Calu3 (cell line): Measurements from ENCODE around the gene HMBS. TPM values are rescaled to one million over a fixed set of nuclear protein-coding genes. Genes with fewer than 3 reads are reported as not detected.
A peak's percentile ranks its signal among the peaks of the same experiment; 100 is the strongest.
"Not testable (repeated sequence)": the region's sequence is repeated elsewhere in the genome, so short reads cannot be mapped to it uniquely, and the experiment has no call there.

Experiments used
- Bru-seq: library from RNA; stranded (reverse); fragments of 400-500 nt; gene quantifications from one replicate; lab custom pipeline; 2021; lab: Mats Ljungman, UMichigan
- BruChase-seq, 2 experiments: library from RNA; stranded (reverse); fragments of 400-500 nt; gene quantifications; one replicate each; lab custom pipeline; 2021; lab: Mats Ljungman, UMichigan
- BruUV-seq: library from RNA; stranded (reverse); fragments of 400-500 nt; replicated peaks from 2 replicates; lab custom pipeline; 2021; lab: Mats Ljungman, UMichigan
- CTCF ChIA-PET: fragments of 300-600 bp; sonication (Branson Sonifier 250); formaldehyde crosslinking; loops from one replicate; lab custom pipeline; 2022; ENCODE audit warnings: antibody characterized with exemption; lab: Charles Lee
- DNase-seq: peaks from one replicate; pipeline ENCODE4 v3.0.0; 2022
- H3K27ac Mint-ChIP-seq: one replicate; pipeline ENCODE4 v1.8.0; 2022; ENCODE audit warnings: mixed read lengths; ENCODE audit not compliant: unreplicated experiment
- H3K27me3 Mint-ChIP-seq: one replicate; pipeline ENCODE4 v1.8.0; 2022; ENCODE audit warnings: mixed read lengths; ENCODE audit not compliant: unreplicated experiment
- H3K36me3 Mint-ChIP-seq: one replicate; pipeline ENCODE4 v1.8.0; 2022; ENCODE audit warnings: mild to moderate bottlenecking, moderate library complexity, mixed read lengths; ENCODE audit not compliant: insufficient read depth, unreplicated experiment
- H3K4me1 Mint-ChIP-seq: one replicate; pipeline ENCODE4 v1.8.0; 2022; ENCODE audit warnings: mild to moderate bottlenecking, low read depth, mixed read lengths; ENCODE audit not compliant: unreplicated experiment
- H3K4me3 Mint-ChIP-seq: one replicate; pipeline ENCODE4 v1.8.0; 2022; ENCODE audit warnings: mild to moderate bottlenecking, low read depth, moderate library complexity, mixed read lengths; ENCODE audit not compliant: unreplicated experiment
- H3K9me3 Mint-ChIP-seq: one replicate; pipeline ENCODE4 v1.8.0; 2022; ENCODE audit warnings: low read depth, mixed read lengths; ENCODE audit not compliant: unreplicated experiment
- intact Hi-C: fragments of 100-400 bp; cut with micrococcal nuclease; formaldehyde crosslinking; loops from one replicate; pipeline ENCODE4 v1.10.0; 2022; ENCODE audit not compliant: unreplicated experiment
- long read RNA-seq: library from polyadenylated mRNA; stranded (forward); transcript quantifications from one replicate; pipeline ENCODE4 v2.0.0, GENCODE V29; 2022
- total RNA-seq: library from RNA; stranded (reverse); gene quantifications from 2 replicates; pipeline ENCODE4 v1.2.3, GENCODE V29; 2022
- TF ChIP-seq, protein P1 (sequence below): fragments of 200-600 bp; IDR thresholded peaks from one replicate; pipeline ENCODE4 v1.8.0; 2022; ENCODE audit warnings: antibody characterized with exemption; ENCODE audit not compliant: unreplicated experiment

The HMBS gene
- total RNA-seq (35.2 and 39.6 TPM in 2 replicates), Bru-seq, nascent RNA (percentile 71 among the genes with signal in this experiment), BruChase-seq, experiment 1, labeled RNA remaining after a 6-hour chase (percentile 70 among the genes with signal in this experiment), BruChase-seq, experiment 2, labeled RNA remaining after a 2-hour chase (percentile 66 among the genes with signal in this experiment)
- long read RNA-seq, transcript HMBS-201 (14 exons, 1,501 nt) = major isoform, 53 of 63 reads
- long read RNA-seq, partial matches to known transcripts = 0 of 63 reads
- long read RNA-seq, other reads (novel, unspliced or antisense) = 10 of 63 reads

DNA sequence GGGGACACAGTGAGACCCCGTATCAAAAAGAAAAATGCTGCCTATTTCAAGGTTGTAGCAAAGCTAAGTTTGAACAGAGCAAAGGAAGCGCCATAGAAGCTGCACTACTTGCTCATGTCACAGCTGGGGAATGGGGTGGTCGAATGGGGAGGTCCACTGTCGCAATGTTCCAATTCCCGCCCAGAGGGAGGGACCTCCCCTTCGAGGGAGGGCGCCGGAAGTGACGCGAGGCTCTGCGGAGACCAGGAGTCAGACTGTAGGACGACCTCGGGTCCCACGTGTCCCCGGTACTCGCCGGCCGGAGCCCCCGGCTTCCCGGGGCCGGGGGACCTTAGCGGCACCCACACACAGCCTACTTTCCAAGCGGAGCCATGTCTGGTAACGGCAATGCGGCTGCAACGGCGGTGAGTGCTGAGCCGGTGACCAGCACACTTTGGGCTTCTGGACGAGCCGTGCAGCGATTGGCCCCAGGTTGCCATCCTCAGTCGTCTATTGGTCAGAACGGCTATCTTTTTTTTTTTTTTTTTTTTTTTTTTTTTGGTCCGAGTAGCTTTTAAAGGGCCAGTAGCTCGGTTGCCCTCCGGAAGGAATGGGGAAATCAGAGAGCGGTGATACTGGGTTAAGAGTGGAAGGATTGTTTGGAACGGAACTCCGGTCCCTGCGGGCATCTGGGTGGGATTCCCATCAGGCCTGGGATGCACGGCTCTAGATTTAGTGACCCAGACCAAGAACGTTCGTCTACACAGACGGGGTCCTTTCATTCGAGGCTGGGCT lies at the start of gene HMBS:
TSS of gene HMBS (plus strand) at position 219 of the 774 bp plus-strand sequence. CDS start at position 372, 153 bp downstream.
- H3K36me3 Mint-ChIP-seq = peaks cover 26% of the 10 kb centered on the region
- no peaks in the 10 kb centered on the region for H3K9me3 Mint-ChIP-seq
- intact Hi-C loops = no loop called here
- DNase-seq = peak; percentile 86
- CTCF ChIA-PET = interaction anchor here (0.6 to 1.0 kb wide), 7 partner anchors 10 to 763 kb away, joined by 3 to 5 read pairs (median 3); partner anchors contain the start of gene CBL
- peak within 1 kb of the TSS; percentile 71 for H3K27ac Mint-ChIP-seq
- peak within 1 kb of the TSS; percentile 80 for H3K4me3 Mint-ChIP-seq
- TF ChIP-seq, protein P1, sequence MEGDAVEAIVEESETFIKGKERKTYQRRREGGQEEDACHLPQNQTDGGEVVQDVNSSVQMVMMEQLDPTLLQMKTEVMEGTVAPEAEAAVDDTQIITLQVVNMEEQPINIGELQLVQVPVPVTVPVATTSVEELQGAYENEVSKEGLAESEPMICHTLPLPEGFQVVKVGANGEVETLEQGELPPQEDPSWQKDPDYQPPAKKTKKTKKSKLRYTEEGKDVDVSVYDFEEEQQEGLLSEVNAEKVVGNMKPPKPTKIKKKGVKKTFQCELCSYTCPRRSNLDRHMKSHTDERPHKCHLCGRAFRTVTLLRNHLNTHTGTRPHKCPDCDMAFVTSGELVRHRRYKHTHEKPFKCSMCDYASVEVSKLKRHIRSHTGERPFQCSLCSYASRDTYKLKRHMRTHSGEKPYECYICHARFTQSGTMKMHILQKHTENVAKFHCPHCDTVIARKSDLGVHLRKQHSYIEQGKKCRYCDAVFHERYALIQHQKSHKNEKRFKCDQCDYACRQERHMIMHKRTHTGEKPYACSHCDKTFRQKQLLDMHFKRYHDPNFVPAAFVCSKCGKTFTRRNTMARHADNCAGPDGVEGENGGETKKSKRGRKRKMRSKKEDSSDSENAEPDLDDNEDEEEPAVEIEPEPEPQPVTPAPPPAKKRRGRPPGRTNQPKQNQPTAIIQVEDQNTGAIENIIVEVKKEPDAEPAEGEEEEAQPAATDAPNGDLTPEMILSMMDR = no peak
- H3K4me1 Mint-ChIP-seq = no peaks in the 10 kb centered on the region
- no TSS peak for BruUV-seq
- no peaks in the 10 kb centered on the region for H3K27me3 Mint-ChIP-seq

DNA sequence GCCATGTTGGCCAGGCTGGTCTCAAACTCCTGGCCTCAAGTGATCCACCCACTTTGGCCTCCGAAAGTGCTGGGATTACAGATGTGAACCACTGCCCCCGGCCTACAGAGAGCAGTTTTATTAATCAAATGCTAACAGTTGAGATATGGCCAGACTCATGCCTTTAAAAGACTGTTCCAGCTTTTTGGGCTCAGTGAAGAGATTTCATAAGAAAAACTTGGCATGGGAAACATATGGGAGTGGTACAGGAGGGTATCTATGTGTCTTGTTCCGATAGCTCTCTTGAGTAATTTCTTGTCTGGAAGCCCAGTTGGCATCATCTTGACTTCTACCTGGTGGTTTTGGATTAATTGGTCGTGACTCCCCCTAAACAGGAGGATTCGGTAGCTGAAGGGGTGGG lies 45.8 kb upstream of the HMBS start:
- CTCF ChIA-PET = no interaction called here

DNA sequence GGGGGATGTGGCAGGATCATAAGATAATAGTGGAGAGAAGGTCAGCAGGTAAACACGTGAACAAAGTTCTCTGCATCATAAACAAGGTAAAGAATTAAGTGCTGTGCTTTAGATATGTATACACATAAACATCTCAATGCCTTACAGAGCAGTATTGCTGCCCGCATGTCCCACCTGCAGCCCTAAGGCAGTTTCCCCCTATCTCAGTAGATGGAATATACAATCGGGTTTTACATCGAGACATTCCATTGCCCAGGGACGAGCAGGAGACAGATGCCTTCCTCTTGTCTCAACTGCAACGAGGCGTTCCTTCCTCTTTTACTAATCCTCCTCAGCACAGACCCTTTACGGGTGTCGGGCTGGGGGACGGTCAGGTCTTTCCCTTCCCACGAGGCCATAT lies 45.2 kb upstream of the HMBS start:
- H3K4me1 Mint-ChIP-seq, H3K27ac Mint-ChIP-seq, CTCF ChIA-PET, H3K4me3 Mint-ChIP-seq, intact Hi-C loops, BruUV-seq, H3K36me3 Mint-ChIP-seq, H3K27me3 Mint-ChIP-seq, H3K9me3 Mint-ChIP-seq, DNase-seq: not testable (repeated sequence)

More for the DNA sequence above, 45.8 kb upstream of the HMBS start:
- Mint-ChIP-seq H3K27me3 (no peaks in the 10 kb centered on the region), H3K36me3 (no peaks in the 10 kb centered on the region), H3K9me3 (no peaks in the 10 kb centered on the region), H3K4me1 (no peaks in the 10 kb centered on the region), H3K4me3 (no peak overlapping the region), H3K27ac (no peak overlapping the region)
- no TSS peak for BruUV-seq
- TF ChIP-seq, protein P1 = no peak
- DNase-seq = no peak
- intact Hi-C loops = no loop called here

DNA sequence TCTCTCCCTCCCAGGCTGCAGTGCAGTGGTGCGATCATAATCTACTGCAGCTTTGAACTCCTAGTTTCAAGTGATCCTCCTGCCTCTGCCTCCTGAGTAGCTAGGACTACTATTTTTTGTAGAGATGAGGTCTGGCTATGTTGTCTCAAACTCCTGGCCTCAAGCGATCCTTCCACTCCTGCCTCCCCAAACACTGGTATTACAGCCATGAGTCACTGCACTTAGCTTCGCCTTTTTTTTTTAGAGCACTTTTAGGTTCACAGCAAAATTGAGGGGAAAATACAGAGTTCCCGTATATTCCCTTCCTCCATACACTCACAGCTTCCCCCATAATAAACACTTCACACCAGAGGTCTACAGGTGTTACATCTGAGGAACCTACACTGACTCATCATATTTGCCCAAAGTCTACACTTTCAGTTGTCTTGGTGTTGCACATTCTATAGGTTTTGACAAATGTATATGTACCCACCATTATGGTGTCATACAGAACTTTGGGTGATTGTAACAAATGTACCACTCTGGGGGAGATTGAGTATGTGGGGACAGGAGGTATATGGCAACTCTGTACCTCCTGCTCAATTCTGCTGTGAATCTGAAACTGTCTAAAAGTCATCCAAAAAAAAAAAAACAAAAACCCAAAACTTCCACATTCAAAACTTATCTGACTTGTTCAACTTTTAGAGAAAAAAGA lies 42.7 kb upstream of the HMBS start:
- no TSS peak for BruUV-seq
- CTCF ChIA-PET = interaction anchor here (0.7 to 1.2 kb wide), 3 partner anchors 9 to 924 kb away, joined by 4 to 5 read pairs (median 4); partner anchors contain the start of gene SLC37A4
- Mint-ChIP-seq H3K36me3 (peaks cover 25% of the 10 kb centered on the region), H3K27ac (no peak overlapping the region), H3K27me3 (no peaks in the 10 kb centered on the region), H3K4me3 (no peak overlapping the region), H3K4me1 (no peaks in the 10 kb centered on the region), H3K9me3 (no peaks in the 10 kb centered on the region)
- TF ChIP-seq, protein P1 = no peak
- no peak for DNase-seq
- intact Hi-C loops = no loop called here
